ENCODE measurements around the gene TEX11.
"Not testable (repeated sequence)": the region's sequence is repeated elsewhere in the genome, so short reads cannot be mapped to it uniquely, and the experiment has no call there.

DNA sequence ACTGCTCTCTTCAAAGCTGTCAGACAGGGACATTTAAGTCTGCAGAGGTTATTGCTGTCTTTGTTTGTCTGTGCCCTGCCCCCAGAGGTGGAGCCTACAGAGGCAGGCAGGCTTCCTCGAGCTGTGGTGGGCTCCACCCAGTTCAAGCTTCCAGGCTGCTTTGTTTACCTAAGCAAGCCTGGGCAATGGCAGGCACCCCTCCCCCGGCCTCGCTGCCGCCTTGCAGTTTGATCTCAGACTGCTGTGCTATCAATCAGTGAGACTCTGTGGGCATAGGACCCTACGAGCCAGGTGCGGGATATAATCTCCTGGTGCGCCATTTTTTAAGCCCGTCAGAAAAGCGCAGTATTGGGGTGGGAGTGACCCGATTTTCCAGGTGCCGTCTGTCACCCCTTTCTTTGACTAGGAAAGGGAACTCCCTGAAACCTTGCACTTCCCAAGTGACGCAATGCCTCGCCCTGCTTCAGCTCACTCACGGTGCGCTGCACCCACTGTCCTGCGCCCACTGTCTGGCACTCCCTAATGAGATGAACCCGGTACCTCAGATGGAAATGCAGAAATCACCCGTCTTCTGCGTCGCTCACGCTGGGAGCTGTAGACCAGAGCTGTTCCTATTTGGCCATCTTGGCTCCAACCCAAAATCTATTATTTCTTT, 338.5 kb downstream of the TEX11 start:
- TF ChIP-seq, protein P1, sequence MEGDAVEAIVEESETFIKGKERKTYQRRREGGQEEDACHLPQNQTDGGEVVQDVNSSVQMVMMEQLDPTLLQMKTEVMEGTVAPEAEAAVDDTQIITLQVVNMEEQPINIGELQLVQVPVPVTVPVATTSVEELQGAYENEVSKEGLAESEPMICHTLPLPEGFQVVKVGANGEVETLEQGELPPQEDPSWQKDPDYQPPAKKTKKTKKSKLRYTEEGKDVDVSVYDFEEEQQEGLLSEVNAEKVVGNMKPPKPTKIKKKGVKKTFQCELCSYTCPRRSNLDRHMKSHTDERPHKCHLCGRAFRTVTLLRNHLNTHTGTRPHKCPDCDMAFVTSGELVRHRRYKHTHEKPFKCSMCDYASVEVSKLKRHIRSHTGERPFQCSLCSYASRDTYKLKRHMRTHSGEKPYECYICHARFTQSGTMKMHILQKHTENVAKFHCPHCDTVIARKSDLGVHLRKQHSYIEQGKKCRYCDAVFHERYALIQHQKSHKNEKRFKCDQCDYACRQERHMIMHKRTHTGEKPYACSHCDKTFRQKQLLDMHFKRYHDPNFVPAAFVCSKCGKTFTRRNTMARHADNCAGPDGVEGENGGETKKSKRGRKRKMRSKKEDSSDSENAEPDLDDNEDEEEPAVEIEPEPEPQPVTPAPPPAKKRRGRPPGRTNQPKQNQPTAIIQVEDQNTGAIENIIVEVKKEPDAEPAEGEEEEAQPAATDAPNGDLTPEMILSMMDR (conservative IDR thresholded peaks at IDR 0.05 in 1 of 2, IDR thresholded peaks at IDR 0.05 in 1 of 2; ENCODE audit: low read depth in 1 of 2, low read length in 2 of 2), result not testable (repeated sequence)
- TF ChIP-seq EZH2 (IDR thresholded peaks at IDR 0.05; ENCODE audit: low read length, missing control alignments), result not testable (repeated sequence)
